OCI-LY1 (cell line): Measurements from ENCODE around the gene IREB2.
A peak's percentile ranks its signal among the peaks of the same experiment; 100 is the strongest.

ENCODE experiments used
- H2AFZ ChIP-seq: fragments of 200-600 bp; sonication (generic), shearing (Covaris generic); 2 replicates; pipeline ENCODE4 v1.6.0; 2014; ENCODE audit warnings: antibody characterized with exemption, mild to moderate bottlenecking, low read length
- H3F3A ChIP-seq: fragments of 200-600 bp; sonication (generic), shearing (Covaris generic); 2 replicates; pipeline ENCODE4 v1.6.0; 2014; ENCODE audit warnings: mild to moderate bottlenecking, antibody characterized with exemption, low read length, moderate library complexity; ENCODE audit not compliant: insufficient read depth
- H3K27ac ChIP-seq: fragments of 200-600 bp; sonication (generic); 2 replicates; pipeline ENCODE4 v1.5.1; 2014; ENCODE audit warnings: low read length, mixed run types, mild to moderate bottlenecking, low read depth; ENCODE audit not compliant: poor library complexity, severe bottlenecking
- H3K27me3 ChIP-seq: fragments of 200-600 bp; sonication (generic); 2 replicates; pipeline ENCODE4 v1.6.0; 2014; ENCODE audit warnings: antibody characterized with exemption, mild to moderate bottlenecking, low read length, moderate library complexity; ENCODE audit not compliant: insufficient read depth
- H3K36me3 ChIP-seq: fragments of 200-600 bp; sonication (generic); 2 replicates; pipeline ENCODE4 v1.6.1; 2014; ENCODE audit warnings: mild to moderate bottlenecking, antibody characterized with exemption, low read length, moderate library complexity, mixed read lengths; ENCODE audit not compliant: insufficient read depth
- H3K4me1 ChIP-seq: fragments of 200-600 bp; sonication (generic); 2 replicates; pipeline ENCODE4 v1.5.1; 2014; ENCODE audit warnings: mild to moderate bottlenecking, low read length, moderate library complexity; ENCODE audit not compliant: insufficient read depth, severe bottlenecking
- H3K4me2 ChIP-seq: fragments of 200-600 bp; sonication (generic), shearing (Covaris generic); 2 replicates; pipeline ENCODE4 v1.6.1; 2014; ENCODE audit warnings: low read length
- H3K4me3 ChIP-seq: fragments of 200-600 bp; sonication (generic); 2 replicates; pipeline ENCODE4 v1.5.1; 2014; ENCODE audit warnings: low read length, low read depth, mild to moderate bottlenecking, mixed read lengths; ENCODE audit not compliant: poor library complexity, severe bottlenecking
- H3K79me2 ChIP-seq: fragments of 200-600 bp; shearing (Covaris generic); 2 replicates; pipeline ENCODE4 v1.6.1; 2016; ENCODE audit warnings: mixed run types, low read length, mixed read lengths; ENCODE audit not compliant: insufficient read depth
- H3K9ac ChIP-seq: fragments of 200-600 bp; sonication (generic), shearing (Covaris generic); 2 replicates; pipeline ENCODE4 v1.6.1; 2014; ENCODE audit warnings: mild to moderate bottlenecking, low read length, mixed read lengths
- H3K9me2 ChIP-seq: fragments of 200-600 bp; sonication (generic), shearing (Covaris generic); 2 replicates; pipeline ENCODE4 v1.6.1; 2014; ENCODE audit warnings: low read depth, mild to moderate bottlenecking, low read length, mixed read lengths
- H3K9me3 ChIP-seq: fragments of 200-600 bp; shearing (Covaris generic); 2 replicates; pipeline ENCODE4 v1.6.1; 2014; ENCODE audit warnings: low read length, mixed read lengths
- H4K20me1 ChIP-seq: fragments of 200-600 bp; sonication (generic), shearing (Covaris generic); 2 replicates; pipeline ENCODE4 v1.6.0; 2016; ENCODE audit warnings: mild to moderate bottlenecking, low read length; ENCODE audit not compliant: insufficient read depth
- CTCF ChIP-seq: fragments of 200-600 bp; sonication (generic), shearing (Covaris generic); IDR thresholded peaks from 2 replicates; pipeline ENCODE4 v1.5.1; 2017; ENCODE audit warnings: mild to moderate bottlenecking, antibody characterized with exemption, low read length, moderate library complexity, mixed read lengths
- EZH2 ChIP-seq: fragments of 200-600 bp; sonication (generic), shearing (Covaris generic); IDR thresholded peaks from 2 replicates; pipeline ENCODE4 v1.8.0; 2017; ENCODE audit warnings: borderline replicate concordance, mixed run types, mild to moderate bottlenecking, antibody characterized with exemption, low read length, moderate library complexity, mixed read lengths

Gene IREB2

GRCh38 chr15:78502641-78503040 is 64.6 kb downstream of the IREB2 start:
- TF ChIP-seq EZH2 = no peak
- Histone ChIP-seq H3K9me3 (no peaks in the 10 kb centered on the region), H3K4me3 (no peak overlapping the region), H3K27me3 (no peaks in the 10 kb centered on the region), H3K9ac (no peak overlapping the region), H3K36me3 (peaks cover 45% of the 10 kb centered on the region), H3K27ac (no peak overlapping the region), H3F3A (no peaks in the 10 kb centered on the region), H4K20me1 (no peaks in the 10 kb centered on the region), H3K4me1 (peaks cover 4% of the 10 kb centered on the region), H3K9me2 (no peaks in the 10 kb centered on the region), H2AFZ (no peak overlapping the region), H3K4me2 (no peak overlapping the region), H3K79me2 (no peaks in the 10 kb centered on the region)

- no peaks in the 10 kb centered on the region for H4K20me1 ChIP-seq
- no peaks in the 10 kb centered on the region for H3K27me3 ChIP-seq
- no peaks in the 10 kb centered on the region for H3K9me3 ChIP-seq
- no peaks in the 10 kb centered on the region for H3K36me3 ChIP-seq
- peak within 1 kb of the TSS; percentile 65 for H3K4me2 ChIP-seq
- TF ChIP-seq CTCF (no peak), EZH2 (no peak)
- H2AFZ ChIP-seq = peak within 1 kb of the TSS; percentile 51; the same call in 1 of the 2 replicates
- H3K4me1 ChIP-seq = peaks cover 12% of the 10 kb centered on the region
- H3K4me3 ChIP-seq = peak within 1 kb of the TSS; percentile 68
- H3K9me2 ChIP-seq = no peaks in the 10 kb centered on the region
- H3K27ac ChIP-seq = no peak within 1 kb of the TSS
- H3K9ac ChIP-seq = peak within 1 kb of the TSS; percentile 51
- no peaks in the 10 kb centered on the region for H3K79me2 ChIP-seq
- H3F3A ChIP-seq = no peaks in the 10 kb centered on the region
Observed at GRCh38 chr15:78506971-78507830, 69.2 kb downstream of the IREB2 start, which contains the start of gene HYKK. Gene HYKK, plus strand, starts transcription at chr15:78507577. Its CDS starts 5,512 bp downstream, at chr15:78513089.

- H3K9me3 ChIP-seq = no peaks in the 10 kb centered on the region
- H3K4me1 ChIP-seq = peaks cover 12% of the 10 kb centered on the region
- no peaks in the 10 kb centered on the region for H3K27me3 ChIP-seq
- peak overlapping the region; percentile 51 for H3K9ac ChIP-seq
- no peaks in the 10 kb centered on the region for H3F3A ChIP-seq
- H3K9me2 ChIP-seq = no peaks in the 10 kb centered on the region
- no peaks in the 10 kb centered on the region for H3K79me2 ChIP-seq
- H3K36me3 ChIP-seq = no peaks in the 10 kb centered on the region
- no peaks in the 10 kb centered on the region for H4K20me1 ChIP-seq
- TF ChIP-seq CTCF (no peak), EZH2 (no peak)
- H2AFZ ChIP-seq = no peak overlapping the region
- peak overlapping the region; percentile 68 for H3K4me3 ChIP-seq
- no peak overlapping the region for H3K27ac ChIP-seq
- peak overlapping the region; percentile 65 for H3K4me2 ChIP-seq
Observed at GRCh38 chr15:78507831-78508160, 69.8 kb downstream of the IREB2 start.

- peak overlapping the region; percentile 51; the same call in 1 of the 2 replicates for H3K9ac ChIP-seq
- H3K9me2 ChIP-seq = no peaks in the 10 kb centered on the region
- H2AFZ ChIP-seq = no peak overlapping the region
- H3F3A ChIP-seq = no peaks in the 10 kb centered on the region
- H3K4me1 ChIP-seq = peaks cover 12% of the 10 kb centered on the region
- H4K20me1 ChIP-seq = no peaks in the 10 kb centered on the region
- H3K4me3 ChIP-seq = peak overlapping the region; percentile 68
- no peak overlapping the region for H3K27ac ChIP-seq
- H3K79me2 ChIP-seq = no peaks in the 10 kb centered on the region
- no peaks in the 10 kb centered on the region for H3K36me3 ChIP-seq
- H3K4me2 ChIP-seq = peak overlapping the region; percentile 65
- no peaks in the 10 kb centered on the region for H3K9me3 ChIP-seq
- no peak for TF ChIP-seq CTCF
- no peak for TF ChIP-seq EZH2
- no peaks in the 10 kb centered on the region for H3K27me3 ChIP-seq
Observed at GRCh38 chr15:78508272-78508671, 70.3 kb downstream of the IREB2 start.
